K562 (cell line): Measurements from ENCODE around the gene SLC66A2. TPM values are rescaled to one million over a fixed set of nuclear protein-coding genes. Genes with fewer than 3 reads are reported as not detected.

ENCODE experiments used
- ATAC-seq: fragments of 200-7000 bp; cut with Tn5 transposase; 3 replicates; pipeline ENCODE4 v1.9.1; 2020; ENCODE audit warnings: moderate library complexity
- Bru-seq: library from RNA; stranded (reverse); fragments of 400-500 nt; gene quantifications from one replicate; lab custom pipeline; 2021; lab: Mats Ljungman, UMichigan
- BruChase-seq, 2 experiments: library from RNA; stranded (reverse); fragments of 400-500 nt; gene quantifications; one replicate each; lab custom pipeline; 2021; lab: Mats Ljungman, UMichigan
- BruUV-seq: library from RNA; stranded (reverse); fragments of 400-500 nt; replicated peaks from 2 replicates; lab custom pipeline; 2021; lab: Mats Ljungman, UMichigan
- CTCF ChIA-PET: fragments of 300-600 bp; formaldehyde crosslinking; extraction: SDS; loops from one replicate; lab custom pipeline; 2021; ENCODE audit warnings: low intra/inter-chr PET ratio; lab: Yijun Ruan, JAX
- POLR2A ChIA-PET: fragments of 300-600, 350-650 bp; sonication (Branson Sonifier 250); formaldehyde crosslinking; extraction: SDS; loops from one replicate; lab custom pipeline; 2021; ENCODE audit warnings: antibody characterized with exemption, inconsistent platforms; lab: Yijun Ruan, JAX
- DNase-seq, 4 experiments: peaks; one replicate each; pipeline versions ENCODE4 v3.0.0 to v3.0.0-alpha.2; 2011 to 2018; ENCODE audit warnings: low spot score in 3 of 4, mixed read lengths in 3 of 4; ENCODE audit errors: extremely low read depth in 1 of 4
- FAIRE-seq: peaks from 2 replicates; lab custom pipeline; 2011; peaks lifted over from hg19 to GRCh38; lab: Jason Lieb, UNC
- H2AFZ ChIP-seq: 2 replicates; pipeline ENCODE4 v1.6.0; 2011; ENCODE audit warnings: low read depth, low read length, control low read depth, inconsistent platforms
- H3K27ac ChIP-seq: fragments of 200-600 bp; 3 replicates; pipeline ENCODE4 v1.8.0; 2011; ENCODE audit warnings: low read depth, mild to moderate bottlenecking, control low read depth, inconsistent platforms, low read length, moderate library complexity, mixed read lengths; ENCODE audit errors: extremely low read depth
- H3K27me3 ChIP-seq, 2 experiments: fragments of 300-600 bp in 1 of 2; 2 replicates in 1 of 2; 3 replicates in 1 of 2; pipeline versions ENCODE4 v1.6.0 to v1.8.0; 2011; ENCODE audit warnings: inconsistent platforms in 2 of 2, low read length in 2 of 2, mild to moderate bottlenecking in 1 of 2, mixed read lengths in 1 of 2, moderate library complexity in 1 of 2; ENCODE audit not compliant: control insufficient read depth in 2 of 2, insufficient read depth in 2 of 2
- H3K36me3 ChIP-seq: fragments of 300-600 bp; 3 replicates; pipeline ENCODE4 v1.8.0; 2011; ENCODE audit warnings: mild to moderate bottlenecking, low read length, inconsistent platforms; ENCODE audit not compliant: control insufficient read depth, insufficient read depth
- H3K4me1 ChIP-seq, 2 experiments: fragments of 200-600 bp in 1 of 2; replicated peaks in 1 of 2; 2 replicates in 1 of 2; 3 replicates in 1 of 2; pipeline versions ENCODE4 v1.5.1 to v1.8.0; 2011; ENCODE audit warnings: inconsistent platforms in 2 of 2, low read length in 2 of 2, mild to moderate bottlenecking in 1 of 2, mixed read lengths in 1 of 2, moderate library complexity in 1 of 2; ENCODE audit not compliant: control insufficient read depth in 2 of 2, insufficient read depth in 2 of 2
- H3K4me2 ChIP-seq: 2 replicates; pipeline ENCODE4 v1.6.1; 2011; ENCODE audit warnings: low read length, control low read depth, inconsistent platforms, mixed read lengths; ENCODE audit not compliant: insufficient read depth
- H3K4me3 ChIP-seq: fragments of 200-600 bp; sonication (generic), shearing (Covaris generic); 2 replicates; pipeline ENCODE4 v1.5.1; 2016; ENCODE audit warnings: control low read depth, inconsistent platforms
- H3K79me2 ChIP-seq: fragments of 200-600 bp; 3 replicates; pipeline ENCODE4 v1.8.0; 2011; ENCODE audit warnings: low read length, inconsistent platforms; ENCODE audit not compliant: control insufficient read depth, insufficient read depth
- H3K9ac ChIP-seq, 2 experiments: 2 replicates each; pipeline versions ENCODE4 v1.6.0 to v1.6.1; 2011; ENCODE audit warnings: low read depth in 2 of 2, low read length in 2 of 2, control low read depth in 1 of 2, inconsistent platforms in 1 of 2, mild to moderate bottlenecking in 1 of 2, mixed read lengths in 1 of 2; ENCODE audit not compliant: insufficient read depth in 1 of 2
- H3K9me1 ChIP-seq: one replicate; pipeline ENCODE4 v1.6.0; 2011; ENCODE audit warnings: inconsistent platforms, mild to moderate bottlenecking, low read length, moderate library complexity; ENCODE audit not compliant: control insufficient read depth, insufficient read depth
- H3K9me3 ChIP-seq: replicated peaks from 2 replicates; pipeline ENCODE4 v1.5.1; 2011; ENCODE audit warnings: low read depth, low read length, inconsistent platforms; ENCODE audit not compliant: control insufficient read depth, insufficient read depth
- H4K20me1 ChIP-seq: replicated peaks from 2 replicates; pipeline ENCODE4 v1.6.1; 2011; ENCODE audit warnings: low read length, inconsistent platforms, mixed read lengths; ENCODE audit not compliant: control insufficient read depth, insufficient read depth
- ATF1 ChIP-seq, 2 experiments: fragments of 450-650 bp in 1 of 2; IDR thresholded peaks; 2 replicates each; pipeline ENCODE4 v1.6.1; 2016; ENCODE audit warnings: missing compliant biosample characterization in 1 of 2, missing genetic modification characterization in 1 of 2
- CHCHD3 ChIP-seq: fragments of 250-450 bp; sonication (Bioruptor Pico); IDR thresholded peaks from 2 replicates; pipeline ENCODE4 v2.1.2; 2022; ENCODE audit warnings: mild to moderate bottlenecking
- CREM ChIP-seq: IDR thresholded peaks from 2 replicates; pipeline ENCODE4 v1.6.1; 2014; ENCODE audit warnings: antibody characterized with exemption, low read depth
- ELF2 ChIP-seq: fragments of 250-450 bp; sonication (Bioruptor Pico); IDR thresholded peaks from 2 replicates; pipeline ENCODE4 v1.5.0; 2021; ENCODE audit warnings: mild to moderate bottlenecking
- POLR2A ChIP-seq: fragments of 450-650 bp; conservative IDR thresholded peaks from 2 replicates; pipeline ENCODE4 v1.6.1; 2016
- SMARCE1 ChIP-seq: fragments of 450-650 bp; IDR thresholded peaks from 2 replicates; pipeline ENCODE4 v1.7.1; 2016; ENCODE audit warnings: mild to moderate bottlenecking
- SRSF7 ChIP-seq: fragments of 200-400 bp; formaldehyde crosslinking; optimal IDR thresholded peaks from 2 replicates; pipeline ENCODE3; 2017; ENCODE audit warnings: mild to moderate bottlenecking, low read depth, low read length
- YY1 ChIP-seq, 3 experiments: IDR thresholded peaks; 2 replicates each; pipeline ENCODE4 v1.6.1; 2011; ENCODE audit warnings: low read length in 2 of 3, mild to moderate bottlenecking in 2 of 3, moderate library complexity in 2 of 3, borderline replicate concordance in 1 of 3, control low read depth in 1 of 3, low read depth in 1 of 3; ENCODE audit not compliant: insufficient read depth in 3 of 3, insufficient replicate concordance in 2 of 3, control insufficient read depth in 1 of 3, insufficient read length in 1 of 3; ENCODE audit errors: extremely low read depth in 1 of 3
- ZNF282 ChIP-seq: sonication (generic); formaldehyde crosslinking; IDR thresholded peaks from 2 replicates; pipeline ENCODE4 v1.8.1; 2023; ENCODE audit warnings: missing genetic modification reagents
- WGBS: fragments of 100-300 bp; shearing (Covaris generic); methylation state at CpG from one replicate; pipeline ENCODE4 v1.1.6; 2016; ENCODE audit warnings: low coverage, mixed read lengths; ENCODE audit not compliant: insufficient coverage; ENCODE audit errors: missing lambda C conversion rate; 5-methylcytosine and 5-hydroxymethylcytosine counted together
- in situ Hi-C: fragments of 300-500 bp; cut with MboI; formaldehyde crosslinking; loops from 4 replicates; pipeline ENCODE4 v1.15.0; 2018; ENCODE audit warnings: inconsistent platforms, mixed read lengths
- intact Hi-C: fragments of 100-400 bp; cut with micrococcal nuclease; formaldehyde crosslinking; loops from 2 replicates; pipeline ENCODE4 v1.14.2; 2022
- long read RNA-seq, 3 experiments: library from polyadenylated mRNA in 2 of 3; library from RNA in 1 of 3; unstranded in 2 of 3; stranded (forward) in 1 of 3; transcript quantifications; one replicate each; pipeline ENCODE4 v2.0.0, GENCODE V29; 2019 to 2022
- polyA minus RNA-seq, 3 experiments: library from RNA; depleted of rRNA, polyadenylated mRNA; stranded (reverse); fragments of >200 nt; gene quantifications; 2 replicates each; pipeline ENCODE4 v1.2.3, GENCODE V29; 2011
- polyA plus RNA-seq, 8 experiments: library from polyadenylated mRNA; depleted of rRNA in 4 of 8; stranded (reverse) in 5 of 8; unstranded in 3 of 8; fragments of >200 nt; fragmentation: Nextera tagmentation in 2 of 8; fragmentation: Illumina TruSeq in 1 of 8; extraction: Ambion mirVana in 2 of 8; extraction: Trizol in 1 of 8; gene quantifications; 2 replicates each; pipeline versions ENCODE4 v1.2.1 to v1.2.3, GENCODE V29; 2011 to 2014; ENCODE audit warnings: inconsistent platforms in 1 of 8, missing spikeins in 1 of 8
- total RNA-seq, 7 experiments: library from RNA; depleted of rRNA in 6 of 7; stranded (reverse); fragments of >200 nt in 6 of 7; fragmentation: Illumina TruSeq in 2 of 7; extraction: Trizol in 2 of 7; gene quantifications; 2 replicates each; pipeline versions ENCODE4 v1.2.1 to v1.2.3, GENCODE V29; 2011 to 2021; ENCODE audit warnings: low replicate concordance in 1 of 7
- TF ChIP-seq, protein P1 (sequence below): fragments of 200-800 bp; sonication (Bioruptor generic); IDR thresholded peaks from 2 replicates; pipeline ENCODE4 v1.6.1; 2017; ENCODE audit warnings: missing genetic modification characterization, missing compliant biosample characterization
- TF ChIP-seq, protein P2 (sequence below), 2 experiments: IDR thresholded peaks; 2 replicates each; pipeline ENCODE4 v1.6.1; 2011; ENCODE audit warnings: borderline replicate concordance in 1 of 2, control low read depth in 1 of 2, low read depth in 1 of 2, low read length in 1 of 2, mild to moderate bottlenecking in 1 of 2, mixed read lengths in 1 of 2, moderate library complexity in 1 of 2; ENCODE audit not compliant: insufficient read depth in 1 of 2, insufficient read length in 1 of 2, poor library complexity in 1 of 2, severe bottlenecking in 1 of 2; ENCODE audit errors: extremely low read depth in 1 of 2

SLC66A2 gene
- 7.5 and 14.8 TPM in 2 replicates for total RNA-seq (2011; cell fraction: chromatin; rRNA removed; ENCODE audit: low replicate concordance)
- total RNA-seq (2011; cell fraction: nucleolus; rRNA removed): 18.7 and 18.8 TPM in 2 replicates
- total RNA-seq (2011; cell fraction: nucleoplasm; rRNA removed): 9.4 and 11.6 TPM in 2 replicates
- total RNA-seq (2014; rRNA removed) (12.9 and 17.2 TPM in 2 replicates), total RNA-seq (2014; rRNA removed; fragmentation: Illumina TruSeq; extraction: Trizol) (1.1 and 1.9 TPM in 2 replicates), total RNA-seq (2015; rRNA removed; fragmentation: Illumina TruSeq; extraction: Trizol) (6.1 and 6.5 TPM in 2 replicates), total RNA-seq (2021) (17.2 and 17.5 TPM in 2 replicates), polyA plus RNA-seq (2011; rRNA removed) (5.3 and 5.6 TPM in 2 replicates), polyA plus RNA-seq (2014; fragmentation: Illumina TruSeq; extraction: Trizol) (3.3 and 8.6 TPM in 2 replicates), polyA plus RNA-seq (2014; fragmentation: Nextera tagmentation; extraction: Ambion mirVana) (under 1 TPM; 0.25 to 0.38 TPM), polyA plus RNA-seq (2014; rRNA removed) (12.7 and 17.7 TPM in 2 replicates), polyA minus RNA-seq (2011; rRNA and poly(A)+ RNA removed) (1.6 and 3.7 TPM in 2 replicates), Bru-seq, nascent RNA (percentile 60 among the genes with signal in this experiment), BruChase-seq, experiment 1, labeled RNA remaining after a 2-hour chase (percentile 63 among the genes with signal in this experiment), BruChase-seq, experiment 2, labeled RNA remaining after a 6-hour chase (percentile 59 among the genes with signal in this experiment)
- 8.8 and 27.2 TPM in 2 replicates for polyA plus RNA-seq (2011; cell fraction: cytosol; rRNA removed)
- polyA plus RNA-seq (2011; cell fraction: nucleus; rRNA removed): 7.4 and 16.2 TPM in 2 replicates
- polyA plus RNA-seq (2012): 9.1 and 10.4 TPM in 2 replicates
- 5.3 and 6.8 TPM in 2 replicates for polyA minus RNA-seq (2011; cell fraction: cytosol; rRNA and poly(A)+ RNA removed)
- polyA minus RNA-seq (2011; cell fraction: nucleus; rRNA and poly(A)+ RNA removed): 3.9 and 4.6 TPM in 2 replicates
- long read RNA-seq, experiment 1, transcript PQLC1-203 (6 exons, 2,555 nt): minor isoform, 7 of 91 reads
- long read RNA-seq, experiment 1, transcript PQLC1-211 (4 exons, 1,247 nt): major isoform, 19 of 91 reads
- long read RNA-seq, experiment 1, transcript PQLC1-202 (5 exons, 2,475 nt): minor isoform, 10 of 91 reads
- long read RNA-seq, experiment 1, partial matches to known transcripts: 17 of 91 reads
- long read RNA-seq, experiment 1, other reads (novel, unspliced or antisense): 36 of 91 reads
- long read RNA-seq, experiment 2, partial matches to known transcripts: 6 of 25 reads
- long read RNA-seq, experiment 2, other reads (novel, unspliced or antisense): 12 of 25 reads
- long read RNA-seq, experiment 3, partial matches to known transcripts: 1 of 2 reads
- long read RNA-seq, experiment 3, other reads (novel, unspliced or antisense): 1 of 2 reads

DNA sequence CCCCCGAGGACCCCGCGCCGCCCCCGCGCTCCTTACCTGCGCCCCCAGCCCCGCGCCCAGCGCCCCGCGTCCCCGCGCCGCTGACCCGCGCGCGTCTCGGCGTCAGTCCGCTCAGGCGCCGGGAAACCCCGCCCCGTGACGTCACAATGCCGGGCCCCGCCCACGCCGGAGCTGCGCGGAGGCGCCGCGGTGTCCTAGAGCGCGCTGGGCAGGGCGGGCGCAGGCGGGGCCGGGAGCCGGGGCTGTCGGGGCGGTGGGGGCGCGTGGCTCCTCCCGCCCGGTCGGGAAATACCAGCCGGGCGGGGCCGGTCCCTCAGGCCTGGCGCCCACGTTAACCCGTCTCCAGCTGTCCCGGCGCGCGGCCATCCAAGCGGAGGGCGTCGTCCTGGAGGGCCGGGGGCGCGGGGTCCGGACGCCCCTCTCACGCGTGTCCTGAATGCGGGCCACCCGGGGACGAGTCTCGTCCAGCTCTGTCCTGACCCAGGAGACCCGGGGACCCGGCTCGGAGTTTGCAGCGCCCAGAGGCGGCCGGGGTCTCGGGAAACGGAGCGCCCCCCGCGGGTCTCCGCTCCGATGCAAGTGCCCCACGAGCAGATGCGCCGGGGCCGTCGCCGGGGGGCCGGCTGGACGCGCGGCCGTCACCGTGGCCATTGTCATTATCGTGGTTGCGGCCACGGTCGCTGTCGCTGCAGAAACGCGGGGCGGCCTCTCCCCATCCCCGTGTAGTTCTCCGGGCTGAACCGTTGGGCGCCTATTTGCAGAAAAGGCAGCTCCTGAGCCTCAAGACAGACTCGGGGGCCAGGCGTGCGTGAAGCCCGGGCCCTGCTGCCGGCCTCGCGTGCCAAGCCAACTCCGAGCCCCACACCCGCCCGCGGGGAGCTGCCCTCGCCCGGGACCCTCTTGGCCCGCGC is at the start of gene SLC66A2:
SLC66A2 (minus strand) TSS at position 109 of the 911 bp plus-strand sequence. CDS start 727 bp downstream, outside the sequence.
- BruUV-seq: no TSS peak
- intact Hi-C loops (no loop called here), in situ Hi-C loops (no loop called here)
- H3K27ac ChIP-seq: peak within 1 kb of the TSS; percentile 55; the same call in 1 of the 3 replicates
- DNase-seq (peak; percentile 86 to 92 (median 90)), FAIRE-seq (no peak), ATAC-seq (peak; percentile 98)
- H3K4me1 ChIP-seq: peaks cover 6 to 28% of the 10 kb centered on the region in 2 experiments; a peak in 4 of 5 replicates
- no peaks in the 10 kb centered on the region for H3K36me3 ChIP-seq
- H3K9me3 ChIP-seq: no peaks in the 10 kb centered on the region
- peak within 1 kb of the TSS; percentile 89 for H2AFZ ChIP-seq
- H4K20me1 ChIP-seq: no peaks in the 10 kb centered on the region; the same call in 1 of the 2 replicates
- peaks cover 8% of the 10 kb centered on the region; the same call in 1 of the 3 replicates for H3K79me2 ChIP-seq
- H3K27me3 ChIP-seq: no peaks in the 10 kb centered on the region
- 0% methylated on average over 4 of the region's 126 CpGs for WGBS
- peak within 1 kb of the TSS; percentile 61 to 90 for H3K9ac ChIP-seq
- peak within 1 kb of the TSS; percentile 74 for H3K4me2 ChIP-seq
- POLR2A ChIA-PET: interaction anchor here (1.6 kb wide), 1 partner anchor 9 kb away, joined by 3 read pairs; no protein-coding TSS in a partner anchor
- peak within 1 kb of the TSS; percentile 52 for H3K4me3 ChIP-seq
- no peaks in the 10 kb centered on the region for H3K9me1 ChIP-seq
- CTCF ChIA-PET: no interaction called here
- TF ChIP-seq CREM (peak; percentile 89), ATF1 (CRISPR knock-in tag; IDR thresholded peaks at IDR 0.05) (0 out of 2 replicates have a peak, but pooled peaks have one; percentile 21), ATF1 (tag; IDR thresholded peaks at IDR 0.05) (peak; percentile 72), ZNF282 (CRISPR knock-in tag) (no peak), POLR2A (0 out of 2 replicates have a peak, but pooled peaks have one; percentile 29), CHCHD3 (no peak), SRSF7 (no peak), ELF2 (CRISPR knock-in tag) (no peak), SMARCE1 (no peak), YY1 (IDR thresholded peaks at IDR 0.05; ENCODE audit: borderline replicate concordance in 1 of 3, control insufficient read depth in 1 of 3, extremely low read depth in 1 of 3, insufficient read depth in 3 of 3, insufficient read length in 1 of 3, insufficient replicate concordance in 2 of 3, low read depth in 1 of 3, low read length in 2 of 3) (peak in 1 of 3 experiments; percentile 32)
- TF ChIP-seq, protein P1, sequence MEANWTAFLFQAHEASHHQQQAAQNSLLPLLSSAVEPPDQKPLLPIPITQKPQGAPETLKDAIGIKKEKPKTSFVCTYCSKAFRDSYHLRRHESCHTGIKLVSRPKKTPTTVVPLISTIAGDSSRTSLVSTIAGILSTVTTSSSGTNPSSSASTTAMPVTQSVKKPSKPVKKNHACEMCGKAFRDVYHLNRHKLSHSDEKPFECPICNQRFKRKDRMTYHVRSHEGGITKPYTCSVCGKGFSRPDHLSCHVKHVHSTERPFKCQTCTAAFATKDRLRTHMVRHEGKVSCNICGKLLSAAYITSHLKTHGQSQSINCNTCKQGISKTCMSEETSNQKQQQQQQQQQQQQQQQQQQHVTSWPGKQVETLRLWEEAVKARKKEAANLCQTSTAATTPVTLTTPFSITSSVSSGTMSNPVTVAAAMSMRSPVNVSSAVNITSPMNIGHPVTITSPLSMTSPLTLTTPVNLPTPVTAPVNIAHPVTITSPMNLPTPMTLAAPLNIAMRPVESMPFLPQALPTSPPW (CRISPR knock-in tag): peak; percentile 84
- TF ChIP-seq, protein P2, sequence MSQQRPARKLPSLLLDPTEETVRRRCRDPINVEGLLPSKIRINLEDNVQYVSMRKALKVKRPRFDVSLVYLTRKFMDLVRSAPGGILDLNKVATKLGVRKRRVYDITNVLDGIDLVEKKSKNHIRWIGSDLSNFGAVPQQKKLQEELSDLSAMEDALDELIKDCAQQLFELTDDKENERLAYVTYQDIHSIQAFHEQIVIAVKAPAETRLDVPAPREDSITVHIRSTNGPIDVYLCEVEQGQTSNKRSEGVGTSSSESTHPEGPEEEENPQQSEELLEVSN (IDR thresholded peaks at IDR 0.05; ENCODE audit: borderline replicate concordance in 1 of 2, extremely low read depth in 1 of 2, insufficient read depth in 1 of 2, insufficient read length in 1 of 2, low read depth in 1 of 2, low read length in 1 of 2, poor library complexity in 1 of 2, severe bottlenecking in 1 of 2): peak in 1 of 2 experiments; percentile 58
